Activated CD8-positive, alpha-beta T cell treated with anti-CD3 and anti-CD28 coated beads for 36 hours (primary cell): ENCODE results near the gene TBC1D2B. TPM values are rescaled to one million over a fixed set of nuclear protein-coding genes. Genes with fewer than 3 reads are reported as not detected.

Source experiments
- ATAC-seq: fragments of 200-7000 bp; cut with Tn5 transposase; one replicate; pipeline ENCODE4 v1.10.0; 2021; ENCODE audit warnings: mild to moderate bottlenecking, moderate library complexity
- CTCF ChIA-PET: fragments of 350-600 bp; sonication (Branson Sonifier 250); formaldehyde crosslinking; loops from one replicate; lab custom pipeline; 2021; ENCODE audit warnings: antibody characterized with exemption; lab: Charles Lee
- POLR2A ChIA-PET: fragments of 350-600 bp; sonication (Branson Sonifier 250); formaldehyde crosslinking; loops from one replicate; lab custom pipeline; 2021; ENCODE audit warnings: antibody characterized with exemption; lab: Charles Lee
- DNase-seq: peaks from one replicate; pipeline ENCODE4 v3.0.0-alpha.2; 2020
- H3K27ac Mint-ChIP-seq: one replicate; pipeline ENCODE4 v1.8.0; 2021; ENCODE audit warnings: mild to moderate bottlenecking, mixed read lengths
- H3K27me3 Mint-ChIP-seq: one replicate; pipeline ENCODE4 v1.8.0; 2021; ENCODE audit warnings: mixed read lengths
- H3K36me3 Mint-ChIP-seq: one replicate; pipeline ENCODE4 v1.8.0; 2021; ENCODE audit warnings: low read depth, mixed read lengths
- H3K4me1 Mint-ChIP-seq: one replicate; pipeline ENCODE4 v1.8.0; 2021; ENCODE audit warnings: low read depth, mixed read lengths
- H3K4me3 Mint-ChIP-seq: one replicate; pipeline ENCODE4 v1.8.0; 2021; ENCODE audit warnings: mild to moderate bottlenecking, moderate library complexity, mixed read lengths
- H3K9me3 Mint-ChIP-seq: one replicate; pipeline ENCODE4 v1.8.0; 2021; ENCODE audit warnings: mixed read lengths
- intact Hi-C: fragments of 100-400 bp; cut with micrococcal nuclease; formaldehyde crosslinking; loops from one replicate; pipeline ENCODE4 v1.10.0; 2022
- total RNA-seq, 2 experiments: library from RNA; stranded (reverse); gene quantifications; one replicate each; pipeline ENCODE4 v1.2.3, GENCODE V29; 2021
- TF ChIP-seq, protein P1 (sequence below): fragments of 200-600 bp; IDR thresholded peaks from one replicate; pipeline ENCODE4 v1.8.0; 2022; ENCODE audit warnings: antibody characterized with exemption, mild to moderate bottlenecking

The TBC1D2B gene
- total RNA-seq, 2 experiments from 2014 or later, result 62.9 to 65.7 TPM

DNA sequence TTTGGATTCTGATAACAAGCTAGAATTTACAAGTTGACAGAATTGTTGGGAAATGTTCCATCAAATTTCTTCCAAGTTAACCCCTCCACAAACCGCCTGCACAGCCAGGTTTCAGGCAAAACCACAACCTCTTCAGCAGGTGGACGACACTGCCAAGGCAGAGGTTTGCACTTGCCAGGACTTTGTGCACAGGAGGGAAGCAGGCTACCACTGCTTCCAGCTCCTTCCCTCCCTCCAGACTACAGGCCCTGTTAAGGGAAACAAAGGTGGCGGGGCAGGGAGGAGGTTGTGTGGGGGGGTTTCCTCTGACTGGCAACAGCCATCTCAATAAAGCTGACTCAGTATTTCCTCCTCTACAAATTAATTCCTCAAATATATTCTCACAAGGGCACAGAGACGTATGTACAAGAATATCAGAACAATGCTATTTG, 42.2 kb downstream of the TBC1D2B start:
- CTCF ChIA-PET, result interaction anchor here (0.7 to 4.9 kb wide), 21 partner anchors 9 to 125 kb away, joined by 3 to 44 read pairs (median 5); partner anchors contain the start of genes SH2D7 and TBC1D2B
- H3K27ac Mint-ChIP-seq, result peak overlapping the region; percentile 81
- H3K9me3 Mint-ChIP-seq, result no peaks in the 10 kb centered on the region
- intact Hi-C loops, result loop anchor here (2.0 kb wide), 1 partner anchor 33 kb away; no protein-coding TSS in a partner anchor
- ATAC-seq, result peak; percentile 18
- peaks cover 87% of the 10 kb centered on the region for H3K4me1 Mint-ChIP-seq
- peak; percentile 70 for DNase-seq
- H3K27me3 Mint-ChIP-seq, result no peaks in the 10 kb centered on the region
- POLR2A ChIA-PET, result interaction anchor here (0.5 to 4.5 kb wide), 18 partner anchors 11 to 506 kb away, joined by 3 to 31 read pairs (median 4); partner anchors contain the start of gene TBC1D2B
- peak overlapping the region; percentile 49 for H3K4me3 Mint-ChIP-seq
- TF ChIP-seq, protein P1, sequence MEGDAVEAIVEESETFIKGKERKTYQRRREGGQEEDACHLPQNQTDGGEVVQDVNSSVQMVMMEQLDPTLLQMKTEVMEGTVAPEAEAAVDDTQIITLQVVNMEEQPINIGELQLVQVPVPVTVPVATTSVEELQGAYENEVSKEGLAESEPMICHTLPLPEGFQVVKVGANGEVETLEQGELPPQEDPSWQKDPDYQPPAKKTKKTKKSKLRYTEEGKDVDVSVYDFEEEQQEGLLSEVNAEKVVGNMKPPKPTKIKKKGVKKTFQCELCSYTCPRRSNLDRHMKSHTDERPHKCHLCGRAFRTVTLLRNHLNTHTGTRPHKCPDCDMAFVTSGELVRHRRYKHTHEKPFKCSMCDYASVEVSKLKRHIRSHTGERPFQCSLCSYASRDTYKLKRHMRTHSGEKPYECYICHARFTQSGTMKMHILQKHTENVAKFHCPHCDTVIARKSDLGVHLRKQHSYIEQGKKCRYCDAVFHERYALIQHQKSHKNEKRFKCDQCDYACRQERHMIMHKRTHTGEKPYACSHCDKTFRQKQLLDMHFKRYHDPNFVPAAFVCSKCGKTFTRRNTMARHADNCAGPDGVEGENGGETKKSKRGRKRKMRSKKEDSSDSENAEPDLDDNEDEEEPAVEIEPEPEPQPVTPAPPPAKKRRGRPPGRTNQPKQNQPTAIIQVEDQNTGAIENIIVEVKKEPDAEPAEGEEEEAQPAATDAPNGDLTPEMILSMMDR, result no peak
- H3K36me3 Mint-ChIP-seq, result peaks cover 26% of the 10 kb centered on the region

DNA sequence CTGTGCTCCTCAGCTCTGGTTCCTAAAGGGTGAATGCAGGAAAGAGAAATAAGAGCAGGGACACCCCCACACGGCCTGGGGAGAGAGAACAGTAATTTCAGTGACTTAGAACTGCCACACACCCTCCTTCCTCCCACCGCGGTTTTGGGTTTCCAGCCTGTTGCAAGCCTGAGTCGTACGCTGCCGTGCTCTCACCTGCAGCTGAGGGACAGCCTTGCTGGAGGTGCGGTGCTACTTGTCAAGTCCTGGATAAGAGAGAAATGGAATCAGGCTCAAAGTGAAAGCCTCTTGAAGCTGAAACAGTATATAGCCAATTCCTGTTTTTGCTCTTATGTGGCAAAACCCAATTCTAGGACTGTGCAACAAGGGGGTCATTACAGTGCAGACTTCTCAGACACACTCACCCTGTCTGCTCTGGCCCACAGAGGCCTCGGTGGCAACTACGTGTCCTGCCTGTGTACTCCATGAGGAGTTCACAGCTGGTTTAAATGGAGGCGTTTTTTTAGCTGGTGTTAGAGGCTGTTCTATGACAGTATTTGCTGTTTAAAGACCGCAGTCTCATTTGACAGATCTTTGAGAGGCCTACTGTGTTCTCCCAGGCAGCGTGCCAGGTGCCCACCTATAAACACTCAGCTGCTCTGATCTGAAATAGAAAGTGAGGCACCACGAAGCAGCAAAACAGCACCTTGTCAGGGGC, 42.9 kb downstream of the TBC1D2B start:
- TF ChIP-seq, protein P1, result no peak
- Mint-ChIP-seq H3K9me3 (no peaks in the 10 kb centered on the region), H3K4me1 (peaks cover 80% of the 10 kb centered on the region), H3K4me3 (peak overlapping the region; percentile 49), H3K27me3 (no peaks in the 10 kb centered on the region), H3K27ac (peak overlapping the region; percentile 81), H3K36me3 (peaks cover 29% of the 10 kb centered on the region)
- intact Hi-C loops, result loop anchor here (2.0 kb wide), 1 partner anchor 34 kb away; no protein-coding TSS in a partner anchor
- DNase-seq (peak; percentile 95), ATAC-seq (peak; percentile 87)
- POLR2A ChIA-PET, result interaction anchor here (0.5 to 4.5 kb wide), 18 partner anchors 13 to 403 kb away, joined by 3 to 31 read pairs (median 4); partner anchors contain the start of genes IREB2 and TBC1D2B
- CTCF ChIA-PET, result interaction anchor here (0.9 to 4.9 kb wide), 20 partner anchors 10 to 75 kb away, joined by 3 to 44 read pairs (median 6); partner anchors contain the start of genes SH2D7 and TBC1D2B

DNA sequence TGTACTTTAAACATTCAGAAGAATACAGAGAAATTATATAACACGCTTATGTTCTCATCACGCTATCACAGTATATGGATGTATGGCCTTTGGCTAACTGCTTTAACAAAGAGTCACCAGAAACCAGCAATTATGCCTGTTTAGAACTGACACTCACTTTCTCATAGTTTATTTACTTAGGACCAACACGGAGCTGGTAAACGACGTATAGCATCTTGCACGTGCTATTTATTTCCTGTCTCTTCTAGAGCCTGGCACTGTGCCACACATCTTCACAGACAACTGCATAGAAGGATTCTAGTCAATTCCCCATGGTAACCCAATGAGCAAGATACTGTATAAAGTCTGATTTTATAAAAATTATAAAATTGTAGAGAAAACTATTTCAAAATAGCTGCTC, 43.6 kb downstream of the TBC1D2B start:
- intact Hi-C loops, result loop anchor here (2.0 kb wide), 1 partner anchor 35 kb away; no protein-coding TSS in a partner anchor
- no peaks in the 10 kb centered on the region for H3K27me3 Mint-ChIP-seq
- CTCF ChIA-PET, result interaction anchor here (0.9 to 4.9 kb wide), 14 partner anchors 10 to 75 kb away, joined by 3 to 44 read pairs (median 8); partner anchors contain the start of gene TBC1D2B
- H3K4me3 Mint-ChIP-seq, result no peak overlapping the region
- H3K27ac Mint-ChIP-seq, result peak overlapping the region; percentile 67
- DNase-seq (peak; percentile 57), ATAC-seq (no peak)
- TF ChIP-seq, protein P1, result no peak
- no peaks in the 10 kb centered on the region for H3K9me3 Mint-ChIP-seq
- H3K4me1 Mint-ChIP-seq, result peaks cover 72% of the 10 kb centered on the region
- POLR2A ChIA-PET, result interaction anchor here (1.0 to 4.5 kb wide), 10 partner anchors 15 to 404 kb away, joined by 3 to 31 read pairs (median 6); partner anchors contain the start of genes IREB2 and TBC1D2B
- peaks cover 27% of the 10 kb centered on the region for H3K36me3 Mint-ChIP-seq

DNA sequence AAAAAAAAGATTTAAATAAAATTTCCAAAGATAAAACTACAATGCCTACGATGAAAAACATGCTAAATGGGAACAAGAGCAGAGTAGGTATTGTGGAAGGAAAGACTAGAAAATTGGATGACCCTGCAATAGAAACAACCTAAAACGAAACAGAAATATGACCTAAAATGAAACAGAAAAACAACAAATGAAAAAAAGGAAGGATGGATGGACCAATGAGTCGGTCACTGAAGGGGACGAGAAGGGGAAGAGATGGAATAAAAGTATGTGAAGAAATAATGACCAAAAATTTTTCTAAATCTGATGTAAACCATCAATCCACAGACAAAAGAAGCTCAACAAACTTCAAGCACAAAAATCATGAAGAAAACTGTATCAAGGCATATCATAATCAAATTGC, 44.8 kb downstream of the TBC1D2B start:
- Mint-ChIP-seq H3K36me3 (peaks cover 24% of the 10 kb centered on the region), H3K27me3 (no peaks in the 10 kb centered on the region), H3K4me3 (no peak overlapping the region), H3K9me3 (no peaks in the 10 kb centered on the region), H3K4me1 (peaks cover 60% of the 10 kb centered on the region), H3K27ac (peak overlapping the region; percentile 2)
- ChIA-PET POLR2A (interaction anchor here (1.0 to 4.5 kb wide), 3 partner anchors 15 to 37 kb away, joined by 3 to 29 read pairs (median 4); no protein-coding TSS in a partner anchor), CTCF (interaction anchor here (1.5 to 4.9 kb wide), 3 partner anchors 13 to 81 kb away, joined by 3 to 38 read pairs (median 5); no protein-coding TSS in a partner anchor)
- DNase-seq (no peak), ATAC-seq (no peak)
- intact Hi-C loops, result no loop called here
- TF ChIP-seq, protein P1, result no peak
